ENCODE measurements around the gene U2AF1.
"Not testable (repeated sequence)": the region's sequence is repeated elsewhere in the genome, so short reads cannot be mapped to it uniquely, and the experiment has no call there.

GRCh38 chr21:43076023-43076637, 31.2 kb downstream of the U2AF1 start:
- not testable (repeated sequence) for TF ChIP-seq CTCF (conservative IDR thresholded peaks at IDR 0.05 in 1 of 2, IDR thresholded peaks at IDR 0.05 in 1 of 2; ENCODE audit: low read depth in 1 of 2, low read length in 2 of 2); EZH2 (IDR thresholded peaks at IDR 0.05; ENCODE audit: low read length, missing control alignments)

Measured in fibroblast of lung (primary cell).